Prostate gland (tissue), 2 donors: ENCODE results near the gene DLGAP1.

Experiments
- CTCF ChIP-seq, 4 experiments: fragments of 200-600 bp in 2 of 4; fragments of 450-650 bp in 2 of 4; sonication (generic) in 2 of 4; IDR thresholded peaks; 1 replicate in 3 of 4; 2 replicates in 1 of 4; pipeline ENCODE4 v1.5.1; 2016 to 2019; ENCODE audit warnings: antibody characterized with exemption in 4 of 4, mild to moderate bottlenecking in 2 of 4, moderate library complexity in 2 of 4
- POLR2A ChIP-seq: fragments of 450-650 bp; IDR thresholded peaks from one replicate; pipeline ENCODE4 v1.6.1; 2016; ENCODE audit warnings: antibody characterized with exemption, mild to moderate bottlenecking
- POLR2AphosphoS5 ChIP-seq: sonication (generic); formaldehyde crosslinking; IDR thresholded peaks from one replicate; pipeline ENCODE4 v1.6.1; 2017; ENCODE audit warnings: antibody characterized with exemption

- TF ChIP-seq CTCF (IDR thresholded peaks at IDR 0.05) (no peak), POLR2AphosphoS5 (no peak), POLR2A (no peak)
These were observed 534.3 kb downstream of the DLGAP1 start for GRCh38 chr18:3920832-3921231.
